IMR-90 (cell line): ENCODE data around the gene SYCP2. TPM values are rescaled to one million over a fixed set of nuclear protein-coding genes. Genes with fewer than 3 reads are reported as not detected.

Experiments
- ATAC-seq: fragments of 200-7000 bp; cut with Tn5 transposase; 2 replicates; pipeline ENCODE4 v1.9.1; 2020; ENCODE audit warnings: low read depth, mild to moderate bottlenecking, moderate library complexity
- BruUV-seq: library from RNA; stranded (reverse); fragments of 400-500 nt; replicated peaks from 2 replicates; lab custom pipeline; 2021; lab: Mats Ljungman, UMichigan
- CTCF ChIA-PET: fragments of 300-600 bp; formaldehyde crosslinking; extraction: SDS; loops from one replicate; lab custom pipeline; 2021; ENCODE audit warnings: antibody characterized with exemption; lab: Yijun Ruan, JAX
- POLR2A ChIA-PET: fragments of 300-600 bp; sonication (Branson Sonifier 250); formaldehyde crosslinking; loops from one replicate; lab custom pipeline; 2022; ENCODE audit warnings: antibody characterized with exemption; ENCODE audit not compliant: unreplicated experiment; lab: Charles Lee
- DNase-seq: peaks from one replicate; pipeline ENCODE4 v3.0.0; 2013
- H2AFZ ChIP-seq: replicated peaks from 2 replicates; pipeline ENCODE3; 2013; ENCODE audit warnings: low read length, mild to moderate bottlenecking; ENCODE audit not compliant: poor library complexity
- H2AK5ac ChIP-seq: 2 replicates; pipeline ENCODE4 v1.6.1; 2013; ENCODE audit warnings: low read depth, low read length, inconsistent platforms
- H2AK9ac ChIP-seq: replicated peaks from 2 replicates; pipeline ENCODE3; 2013; ENCODE audit warnings: mild to moderate bottlenecking, low read depth, low read length, moderate library complexity; ENCODE audit not compliant: poor library complexity
- H2BK120ac ChIP-seq: 2 replicates; pipeline ENCODE4 v1.6.1; 2013; ENCODE audit warnings: low read depth, low read length, inconsistent platforms
- H2BK15ac ChIP-seq: 3 replicates; pipeline ENCODE4 v1.6.1; 2013; ENCODE audit warnings: low read depth, low read length, inconsistent platforms
- H2BK20ac ChIP-seq: 2 replicates; pipeline ENCODE4 v1.6.1; 2013; ENCODE audit warnings: low read depth, mild to moderate bottlenecking, inconsistent platforms, low read length, moderate library complexity
- H2BK5ac ChIP-seq: 2 replicates; pipeline ENCODE4 v1.6.1; 2013; ENCODE audit warnings: mild to moderate bottlenecking, low read depth, low read length, inconsistent platforms; ENCODE audit not compliant: poor library complexity, severe bottlenecking
- H3K14ac ChIP-seq: replicated peaks from 2 replicates; pipeline ENCODE4 v1.6.1; 2013; ENCODE audit warnings: low read depth, low read length, inconsistent platforms
- H3K18ac ChIP-seq: 2 replicates; pipeline ENCODE4 v1.6.1; 2013; ENCODE audit warnings: low read depth, low read length, control low read depth
- H3K23ac ChIP-seq: 2 replicates; pipeline ENCODE4 v1.6.1; 2013; ENCODE audit warnings: low read depth, low read length, inconsistent platforms
- H3K27ac ChIP-seq: 2 replicates; pipeline ENCODE4 v1.5.1; 2013; ENCODE audit warnings: mild to moderate bottlenecking, control low read depth, low read length; ENCODE audit not compliant: insufficient read depth
- H3K27me3 ChIP-seq: 2 replicates; pipeline ENCODE4 v1.6.1; 2013; ENCODE audit warnings: low read length; ENCODE audit not compliant: control insufficient read depth, insufficient read depth
- H3K36me3 ChIP-seq: 2 replicates; pipeline ENCODE4 v1.6.1; 2013; ENCODE audit warnings: low read length, mixed read lengths; ENCODE audit not compliant: control insufficient read depth, insufficient read depth
- H3K4ac ChIP-seq: 2 replicates; pipeline ENCODE4 v1.6.1; 2013; ENCODE audit warnings: low read depth, low read length, inconsistent platforms
- H3K4me1 ChIP-seq: 2 replicates; pipeline ENCODE4 v1.6.1; 2013; ENCODE audit warnings: low read length, mixed read lengths; ENCODE audit not compliant: control insufficient read depth, insufficient read depth
- H3K4me2 ChIP-seq: 2 replicates; pipeline ENCODE4 v1.6.1; 2013; ENCODE audit warnings: low read depth, mild to moderate bottlenecking, control low read depth, low read length, moderate library complexity
- H3K4me3 ChIP-seq: 2 replicates; pipeline ENCODE4 v1.5.1; 2013; ENCODE audit warnings: low read depth, mild to moderate bottlenecking, control low read depth, low read length, moderate library complexity; ENCODE audit not compliant: insufficient read depth
- H3K56ac ChIP-seq: 2 replicates; pipeline ENCODE4 v1.6.1; 2013; ENCODE audit warnings: low read length, inconsistent platforms; ENCODE audit not compliant: insufficient read depth; ENCODE audit errors: extremely low read depth
- H3K79me1 ChIP-seq, 2 experiments: 2 replicates each; pipeline ENCODE4 v1.6.1; 2013; ENCODE audit warnings: low read length in 2 of 2, inconsistent platforms in 1 of 2, low read depth in 1 of 2
- H3K9ac ChIP-seq: 2 replicates; pipeline ENCODE4 v1.6.1; 2013; ENCODE audit warnings: low read depth, low read length, control low read depth
- H3K9me1 ChIP-seq: 2 replicates; pipeline ENCODE4 v1.6.1; 2013; ENCODE audit warnings: low read length, inconsistent platforms; ENCODE audit not compliant: insufficient read depth
- H3K9me3 ChIP-seq: 2 replicates; pipeline ENCODE4 v1.6.1; 2013; ENCODE audit warnings: low read length; ENCODE audit not compliant: control insufficient read depth, insufficient read depth
- H4K20me1 ChIP-seq: 2 replicates; pipeline ENCODE4 v1.6.1; 2013; ENCODE audit warnings: low read length, inconsistent platforms; ENCODE audit not compliant: insufficient read depth
- H4K5ac ChIP-seq: 2 replicates; pipeline ENCODE4 v1.6.1; 2013; ENCODE audit warnings: mild to moderate bottlenecking, low read depth, low read length, control low read depth
- H4K8ac ChIP-seq, 2 experiments: 2 replicates each; pipeline ENCODE4 v1.6.1; 2013; ENCODE audit warnings: low read depth in 2 of 2, low read length in 2 of 2, control low read depth in 1 of 2, inconsistent platforms in 1 of 2
- H4K91ac ChIP-seq: 2 replicates; pipeline ENCODE4 v1.6.1; 2013; ENCODE audit warnings: low read depth, low read length, inconsistent platforms; ENCODE audit not compliant: insufficient read depth
- CEBPB ChIP-seq: IDR thresholded peaks from 2 replicates; pipeline ENCODE4 v1.6.1; 2012; ENCODE audit warnings: low read depth, low read length, improper control_type of control experiment
- CHD1 ChIP-seq: IDR thresholded peaks from 2 replicates; pipeline ENCODE4 v1.6.1; 2012; ENCODE audit warnings: low read depth, low read length, improper control_type of control experiment
- CTCF ChIP-seq: conservative IDR thresholded peaks from 2 replicates; pipeline ENCODE4 v1.5.1; 2012; ENCODE audit warnings: mild to moderate bottlenecking, low read depth, low read length, improper control_type of control experiment
- ELK1 ChIP-seq: fragments of 150-350 bp; IDR thresholded peaks from 2 replicates; pipeline ENCODE4 v1.6.1; 2016; ENCODE audit warnings: low read depth, mild to moderate bottlenecking, low read length, moderate library complexity, borderline replicate concordance
- FOS ChIP-seq: fragments of 150-350 bp; IDR thresholded peaks from 2 replicates; pipeline ENCODE4 v1.6.1; 2016; ENCODE audit warnings: low read depth, low read length
- MAZ ChIP-seq: IDR thresholded peaks from 2 replicates; pipeline ENCODE4 v1.6.1; 2012; ENCODE audit warnings: low read depth, mild to moderate bottlenecking, low read length, improper control_type of control experiment, moderate library complexity, borderline replicate concordance
- MXI1 ChIP-seq: IDR thresholded peaks from 2 replicates; pipeline ENCODE4 v1.6.1; 2012; ENCODE audit warnings: low read depth, mild to moderate bottlenecking, low read length, moderate library complexity, borderline replicate concordance
- NFE2L2 ChIP-seq: fragments of 150-350 bp; IDR thresholded peaks from 2 replicates; pipeline ENCODE4 v1.6.1; 2016; ENCODE audit warnings: low read depth, mild to moderate bottlenecking, low read length
- RCOR1 ChIP-seq: IDR thresholded peaks from 2 replicates; pipeline ENCODE4 v1.6.1; 2012; ENCODE audit warnings: mild to moderate bottlenecking, low read length, improper control_type of control experiment; ENCODE audit not compliant: insufficient replicate concordance
- SMC3 ChIP-seq: fragments of 150-350 bp; IDR thresholded peaks from 2 replicates; pipeline ENCODE4 v1.6.1; 2016; ENCODE audit warnings: low read depth, mild to moderate bottlenecking, antibody characterized with exemption, low read length, moderate library complexity
- WGBS, 2 experiments: methylation state at CpG; one replicate each; pipeline versions ENCODE4 v1.1.5 to v1.1.7; 2013; ENCODE audit warnings: missing lambda C conversion rate in 2 of 2; ENCODE audit not compliant: insufficient read length in 1 of 2; ENCODE audit errors: extremely low coverage in 2 of 2; 5-methylcytosine and 5-hydroxymethylcytosine counted together
- dilution Hi-C: fragments of 300-500 bp; cut with HindIII; formaldehyde crosslinking; loops from one replicate; pipeline ENCODE4 v1.14.3; 2018; ENCODE audit warnings: low sequenced_read_pairs; ENCODE audit not compliant: unreplicated experiment
- in situ Hi-C: fragments of 300-500 bp; cut with MboI; formaldehyde crosslinking; loops from 3 replicates; pipeline ENCODE4 v1.14.3; 2019; ENCODE audit warnings: low sequenced_read_pairs, inconsistent platforms, mixed read lengths
- intact Hi-C: fragments of 100-400 bp; cut with micrococcal nuclease; formaldehyde crosslinking; loops from 2 replicates; pipeline ENCODE4 v1.10.0; 2022
- polyA plus RNA-seq, 3 experiments: library from polyadenylated mRNA; depleted of rRNA; stranded (reverse); fragments of >200 nt; gene quantifications; 2 replicates each; pipeline ENCODE4 v1.2.3, GENCODE V29; 2012; ENCODE audit warnings: low replicate concordance in 1 of 3
- total RNA-seq: library from RNA; depleted of rRNA; stranded (reverse); fragments of >200 nt; gene quantifications from 2 replicates; pipeline ENCODE4 v1.2.3, GENCODE V29; 2012
- TF ChIP-seq, protein P1 (sequence below): fragments of 150-350 bp; IDR thresholded peaks from 2 replicates; pipeline ENCODE4 v1.6.1; 2017; ENCODE audit warnings: mild to moderate bottlenecking, antibody characterized with exemption, low read length, low read depth

Gene SYCP2
- total and polyA plus RNA-seq, 2 of the 4 experiments (the other 2 are of a cell fraction) = 0.18 to 0.31 TPM

DNA sequence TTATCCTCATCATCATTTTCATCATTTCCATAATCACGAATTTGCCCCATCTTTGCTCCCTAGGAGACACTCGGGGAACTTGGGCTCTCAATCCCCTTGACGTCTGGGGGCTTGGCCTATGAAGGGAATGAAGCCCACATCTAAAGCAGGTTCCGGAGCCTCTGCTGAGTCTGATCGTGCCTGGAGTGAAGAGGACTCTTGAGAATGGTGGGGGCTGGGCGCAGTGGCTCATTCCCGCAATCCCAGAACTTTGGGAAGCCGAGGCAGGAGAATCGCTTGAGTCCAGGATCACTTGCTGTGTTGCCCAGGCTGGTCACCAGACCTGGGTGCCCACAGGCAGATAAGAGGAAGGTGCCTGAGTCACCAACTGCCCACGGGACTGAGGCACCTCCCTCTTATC, 114.5 kb downstream of the SYCP2 start:
- in situ Hi-C loops (no loop called here), dilution Hi-C loops (no loop called here), intact Hi-C loops (no loop called here)
- WGBS, 2 experiments = 100% methylated on average over 1 of the region's 10 CpGs; no CpG with 5 or more reads in 1 of the 2 experiments
- Histone ChIP-seq H2AK5ac (no peak overlapping the region), H3K4ac (no peak overlapping the region), H2AK9ac (no peak overlapping the region), H2BK15ac (no peak overlapping the region), H3K9me1 (no peaks in the 10 kb centered on the region), H3K9ac (no peak overlapping the region), H3K4me1 (no peaks in the 10 kb centered on the region), H4K5ac (no peak overlapping the region), H3K18ac (no peak overlapping the region), H2BK20ac (no peak overlapping the region), H3K4me2 (no peak overlapping the region), H4K20me1 (no peaks in the 10 kb centered on the region), H3K36me3 (no peaks in the 10 kb centered on the region), H3K27me3 (no peaks in the 10 kb centered on the region), H3K4me3 (no peak overlapping the region), H2BK5ac (no peak overlapping the region), H4K91ac (no peak overlapping the region), H3K14ac (no peak overlapping the region), H4K8ac (no peak overlapping the region), H2BK120ac (no peak overlapping the region), H3K79me1 (no peaks in the 10 kb centered on the region), H2AFZ (no peak overlapping the region), H3K56ac (no peak overlapping the region), H3K27ac (no peak overlapping the region), H3K23ac (no peak overlapping the region), H3K9me3 (peaks cover 11% of the 10 kb centered on the region; the same call in 1 of the 2 replicates)
- TF ChIP-seq CTCF = no peak
- TF ChIP-seq SMC3 = no peak
- no peak for TF ChIP-seq CEBPB
- no peak for TF ChIP-seq FOS
- TF ChIP-seq MAZ = no peak
- no peak for TF ChIP-seq CHD1
- no peak for TF ChIP-seq ELK1
- no peak for TF ChIP-seq RCOR1
- no peak for TF ChIP-seq MXI1
- TF ChIP-seq, protein P1, sequence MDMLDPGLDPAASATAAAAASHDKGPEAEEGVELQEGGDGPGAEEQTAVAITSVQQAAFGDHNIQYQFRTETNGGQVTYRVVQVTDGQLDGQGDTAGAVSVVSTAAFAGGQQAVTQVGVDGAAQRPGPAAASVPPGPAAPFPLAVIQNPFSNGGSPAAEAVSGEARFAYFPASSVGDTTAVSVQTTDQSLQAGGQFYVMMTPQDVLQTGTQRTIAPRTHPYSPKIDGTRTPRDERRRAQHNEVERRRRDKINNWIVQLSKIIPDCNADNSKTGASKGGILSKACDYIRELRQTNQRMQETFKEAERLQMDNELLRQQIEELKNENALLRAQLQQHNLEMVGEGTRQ = no peak
- no peak for TF ChIP-seq NFE2L2
- DNase-seq (no peak), ATAC-seq (no peak)
- POLR2A ChIA-PET = no interaction called here
- no TSS peak for BruUV-seq
- CTCF ChIA-PET = no interaction called here
